Mesothelial cell of epicardium (in vitro differentiated cells): Measurements from ENCODE around the gene AUTS2. TPM values are rescaled to one million over a fixed set of nuclear protein-coding genes. Genes with fewer than 3 reads are reported as not detected.
A peak's percentile ranks its signal among the peaks of the same experiment; 100 is the strongest.

Experiments used
- DNase-seq, 2 experiments: peaks; one replicate each; pipeline ENCODE4 v3.0.0; 2021; ENCODE audit warnings: low spot score in 2 of 2; ENCODE audit not compliant: unreplicated experiment in 2 of 2
- H3K27ac Mint-ChIP-seq: 2 replicates; pipeline ENCODE4 v1.8.0; 2021; ENCODE audit warnings: mixed read lengths
- H3K27me3 Mint-ChIP-seq: 2 replicates; pipeline ENCODE4 v1.8.0; 2021; ENCODE audit warnings: low read depth, mixed read lengths
- H3K36me3 Mint-ChIP-seq: 2 replicates; pipeline ENCODE4 v1.8.0; 2021; ENCODE audit warnings: mixed read lengths
- H3K4me1 Mint-ChIP-seq: 2 replicates; pipeline ENCODE4 v1.8.0; 2021; ENCODE audit warnings: mixed read lengths
- H3K4me3 Mint-ChIP-seq: 2 replicates; pipeline ENCODE4 v1.8.0; 2021; ENCODE audit warnings: mild to moderate bottlenecking, moderate library complexity, mixed read lengths
- H3K9me3 Mint-ChIP-seq: 2 replicates; pipeline ENCODE4 v1.8.0; 2021; ENCODE audit warnings: mixed read lengths
- CTCF ChIP-seq: fragments of 200-600 bp; sonication (generic); IDR thresholded peaks from one replicate; pipeline ENCODE4 v1.5.0; 2021; ENCODE audit warnings: antibody characterized with exemption; ENCODE audit not compliant: unreplicated experiment
- total RNA-seq: library from RNA; stranded (reverse); gene quantifications from 3 replicates; pipeline ENCODE4 v1.2.1, GENCODE V29; 2021

The AUTS2 gene
- total RNA-seq, 1 donor from 2014 or later: 135 TPM

DNA sequence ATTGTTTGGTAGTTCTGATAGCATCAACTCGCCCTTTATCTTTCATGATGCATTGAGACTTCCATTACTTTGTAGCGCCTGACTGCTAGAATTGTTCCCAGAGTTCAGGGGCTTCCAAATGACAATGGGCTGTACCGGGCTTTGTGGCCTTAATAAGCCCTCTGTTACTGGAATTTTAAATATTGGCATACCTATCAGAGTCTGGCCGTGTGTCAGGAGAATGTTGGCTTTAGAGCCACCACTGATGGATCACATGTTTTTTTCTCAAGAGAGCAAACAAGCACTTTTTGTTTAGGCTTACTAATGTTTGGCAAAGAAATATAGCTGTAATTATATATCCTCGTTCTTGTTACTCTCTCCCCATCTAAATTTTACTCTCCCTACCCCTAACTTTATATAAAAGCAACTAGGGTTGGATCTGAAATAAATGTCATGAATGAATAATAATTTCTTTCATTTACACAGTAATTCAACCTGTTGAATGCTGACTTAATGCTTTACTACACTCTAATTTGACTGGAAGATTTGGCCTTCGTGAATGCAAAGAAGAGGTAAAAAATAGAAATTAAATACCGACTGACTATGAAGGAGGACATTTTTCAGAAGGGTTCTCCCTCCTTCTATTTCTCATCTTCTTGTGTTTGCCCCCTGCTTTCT lies 396.7 kb downstream of the AUTS2 start:
- Mint-ChIP-seq H3K27me3 (no peaks in the 10 kb centered on the region), H3K27ac (peak overlapping the region; percentile 47), H3K4me3 (no peak overlapping the region), H3K36me3 (no peaks in the 10 kb centered on the region), H3K4me1 (peaks cover 41% of the 10 kb centered on the region), H3K9me3 (no peaks in the 10 kb centered on the region)
- DNase-seq: no peak
- TF ChIP-seq CTCF: no peak

- H3K9me3 Mint-ChIP-seq: no peaks in the 10 kb centered on the region
- H3K4me1 Mint-ChIP-seq: peaks cover 38% of the 10 kb centered on the region
- no peak overlapping the region for H3K4me3 Mint-ChIP-seq
- peak overlapping the region; percentile 35 for H3K27ac Mint-ChIP-seq
- H3K27me3 Mint-ChIP-seq: no peaks in the 10 kb centered on the region
- DNase-seq: no peak
- H3K36me3 Mint-ChIP-seq: no peaks in the 10 kb centered on the region
- no peak for TF ChIP-seq CTCF
Measured at GRCh38 chr7:69996121-69996520, 397.8 kb downstream of the AUTS2 start.

DNA sequence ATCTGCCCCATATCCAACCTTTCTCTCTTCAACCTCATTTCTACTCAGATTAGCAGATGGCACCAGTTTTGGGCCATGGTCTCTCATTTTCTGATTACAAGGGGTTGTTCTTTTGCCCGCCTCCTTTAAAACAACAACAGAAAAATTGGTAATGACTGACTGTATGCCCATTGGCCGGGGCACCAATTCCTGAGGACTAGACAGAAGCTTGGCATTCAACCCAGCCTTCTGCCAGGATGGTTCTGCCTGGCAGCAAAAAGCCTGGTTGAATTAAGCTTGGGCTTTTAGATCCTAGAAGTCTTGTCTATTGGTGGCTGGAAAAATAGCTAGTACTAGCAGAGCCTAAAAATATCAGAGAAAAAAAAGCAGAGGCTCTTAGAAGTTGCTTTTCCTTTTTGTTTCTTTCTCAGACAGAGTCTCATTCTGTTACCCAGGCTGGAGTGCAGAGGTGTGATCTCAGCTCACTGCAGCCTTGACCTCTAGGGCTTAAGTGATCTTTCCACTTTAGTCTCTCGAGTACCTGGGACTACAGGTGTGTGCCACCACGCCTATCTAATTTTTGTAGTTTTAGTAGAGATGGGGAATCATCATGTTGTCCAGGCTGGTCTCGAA lies 402.6 kb downstream of the AUTS2 start:
- H3K36me3 Mint-ChIP-seq: no peaks in the 10 kb centered on the region
- no peak for TF ChIP-seq CTCF
- no peaks in the 10 kb centered on the region for H3K27me3 Mint-ChIP-seq
- no peak overlapping the region for H3K27ac Mint-ChIP-seq
- H3K4me1 Mint-ChIP-seq: peaks cover 31% of the 10 kb centered on the region
- no peak overlapping the region for H3K4me3 Mint-ChIP-seq
- DNase-seq: no peak
- no peaks in the 10 kb centered on the region for H3K9me3 Mint-ChIP-seq

GRCh38 chr7:70005480-70005879 lies 407.2 kb downstream of the AUTS2 start:
- Mint-ChIP-seq H3K4me1 (peaks cover 14% of the 10 kb centered on the region), H3K36me3 (no peaks in the 10 kb centered on the region), H3K4me3 (no peak overlapping the region), H3K27me3 (no peaks in the 10 kb centered on the region), H3K9me3 (no peaks in the 10 kb centered on the region), H3K27ac (no peak overlapping the region)
- DNase-seq: no peak
- no peak for TF ChIP-seq CTCF

DNA sequence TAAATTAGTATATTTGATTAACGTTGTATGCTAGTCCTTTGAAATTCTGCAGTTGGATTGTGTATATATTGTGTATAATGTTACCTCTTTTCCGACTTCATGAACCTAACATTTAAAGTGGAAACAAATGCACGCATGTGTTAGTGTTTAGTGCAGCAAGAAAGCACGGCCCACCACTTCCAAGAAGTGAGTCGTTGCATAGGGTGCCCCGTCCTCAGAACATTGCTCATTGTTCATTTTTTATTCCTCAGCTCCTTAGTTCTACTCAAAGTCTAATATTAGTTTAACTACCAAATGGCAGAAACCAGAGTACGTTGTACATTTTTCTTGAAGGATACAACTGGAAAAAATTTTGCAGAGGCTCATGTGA lies 407.6 kb downstream of the AUTS2 start:
- Mint-ChIP-seq H3K9me3 (no peaks in the 10 kb centered on the region), H3K36me3 (no peaks in the 10 kb centered on the region), H3K4me1 (peaks cover 14% of the 10 kb centered on the region), H3K27ac (no peak overlapping the region), H3K27me3 (no peaks in the 10 kb centered on the region), H3K4me3 (no peak overlapping the region)
- no peak for DNase-seq
- no peak for TF ChIP-seq CTCF
